Measurements from ENCODE around the gene LDLRAD2. TPM values are rescaled to one million over a fixed set of nuclear protein-coding genes. Genes with fewer than 3 reads are reported as not detected.
A peak's percentile ranks its signal among the peaks of the same experiment; 100 is the strongest.

The LDLRAD2 gene
- total RNA-seq, 2 donors from 2014 or later = 0.24 to 0.28 TPM

GRCh38 chr1:21869620-21870121, 57.6 kb downstream of the LDLRAD2 start:
- intact Hi-C loops (cut with DNase I) = no loop called here
- peak; percentile 93 for DNase-seq (ENCODE audit: low spot score)

GRCh38 chr1:21870611-21871010, 58.5 kb downstream of the LDLRAD2 start:
- intact Hi-C loops (cut with DNase I) = no loop called here

GRCh38 chr1:21871943-21872342, 59.9 kb downstream of the LDLRAD2 start:
- intact Hi-C loops (cut with DNase I) = no loop called here
- no peak for DNase-seq (ENCODE audit: low spot score)

More at GRCh38 chr1:21870611-21871010, 58.5 kb downstream of the LDLRAD2 start:
- no peak for DNase-seq (ENCODE audit: low spot score)

- no peak for DNase-seq (ENCODE audit: low spot score)
- intact Hi-C loops (cut with DNase I) = no loop called here
Measured at GRCh38 chr1:21872445-21873079, 60.5 kb downstream of the LDLRAD2 start.

GRCh38 chr1:21873174-21873573, 61.1 kb downstream of the LDLRAD2 start:
- DNase-seq (ENCODE audit: low spot score) = no peak
- intact Hi-C loops (cut with DNase I) = no loop called here

- intact Hi-C loops (cut with DNase I) = no loop called here
Measured at GRCh38 chr1:21873761-21874160, 61.7 kb downstream of the LDLRAD2 start.

GRCh38 chr1:21874328-21874727, 62.3 kb downstream of the LDLRAD2 start:
- intact Hi-C loops (cut with DNase I) = no loop called here
- DNase-seq (ENCODE audit: low spot score) = peak; percentile 77

More at GRCh38 chr1:21873761-21874160, 61.7 kb downstream of the LDLRAD2 start:
- no peak for DNase-seq (ENCODE audit: low spot score)

Other genes with a start within 250 kb of the LDLRAD2 start
- 1 to 10 TPM in 1 of 2 donors, under 1 TPM in 1; 0.38 to 1.2 TPM for gene RAP1GAP, start 142.9 kb upstream of the LDLRAD2 start, total RNA-seq
- 10 to 100 TPM; 51.4 to 56.8 TPM for gene USP48, start 29.1 kb upstream of the LDLRAD2 start, total RNA-seq
- 100 to 1,000 TPM; 682 to 919 TPM for gene HSPG2, start 125.0 kb downstream of the LDLRAD2 start, total RNA-seq
- gene CELA3B, start 164.8 kb downstream of the LDLRAD2 start, total RNA-seq = 1 to 10 TPM in 1 of 2 donors, not detected in 1; 2.5 TPM
- gene CELA3A, start 189.4 kb downstream of the LDLRAD2 start, total RNA-seq = 1 to 10 TPM in 1 of 2 donors, not detected in 1; 7.6 TPM
- gene CDC42, start 240.4 kb downstream of the LDLRAD2 start, total RNA-seq = 100 to 1,000 TPM; 214 to 262 TPM